GM21576 (cell line): ENCODE results near the gene SMYD3.
"Not testable (repeated sequence)": the region's sequence is repeated elsewhere in the genome, so short reads cannot be mapped to it uniquely, and the experiment has no call there.

Experiments
- ATAC-seq: cut with Tn5 transposase; IDR thresholded peaks from one replicate; pipeline ENCODE4 v1.9.1; 2021; ENCODE audit warnings: mild to moderate bottlenecking, moderate library complexity; ENCODE audit not compliant: unreplicated experiment

The SMYD3 gene

DNA sequence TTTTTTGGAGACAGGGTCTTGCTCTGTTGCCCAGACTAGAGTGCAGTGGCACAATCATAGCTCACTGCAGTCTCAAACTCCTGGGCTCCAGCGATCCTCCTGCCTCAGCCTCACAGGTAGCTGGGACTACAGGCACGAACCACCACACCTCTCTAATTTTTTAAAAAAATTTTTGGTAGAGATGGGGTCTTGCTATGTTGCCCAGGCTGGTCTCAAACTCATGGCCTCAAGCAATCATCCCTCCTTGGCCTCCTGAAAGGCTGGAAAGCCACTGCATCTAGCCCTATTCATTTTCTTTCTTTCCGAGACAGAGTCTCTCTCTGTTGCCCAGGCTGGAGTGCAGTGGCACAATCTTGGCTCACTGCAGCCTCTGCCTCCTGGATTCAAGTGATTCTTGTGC lies 793.1 kb downstream of the SMYD3 start:
- ATAC-seq = not testable (repeated sequence)

DNA sequence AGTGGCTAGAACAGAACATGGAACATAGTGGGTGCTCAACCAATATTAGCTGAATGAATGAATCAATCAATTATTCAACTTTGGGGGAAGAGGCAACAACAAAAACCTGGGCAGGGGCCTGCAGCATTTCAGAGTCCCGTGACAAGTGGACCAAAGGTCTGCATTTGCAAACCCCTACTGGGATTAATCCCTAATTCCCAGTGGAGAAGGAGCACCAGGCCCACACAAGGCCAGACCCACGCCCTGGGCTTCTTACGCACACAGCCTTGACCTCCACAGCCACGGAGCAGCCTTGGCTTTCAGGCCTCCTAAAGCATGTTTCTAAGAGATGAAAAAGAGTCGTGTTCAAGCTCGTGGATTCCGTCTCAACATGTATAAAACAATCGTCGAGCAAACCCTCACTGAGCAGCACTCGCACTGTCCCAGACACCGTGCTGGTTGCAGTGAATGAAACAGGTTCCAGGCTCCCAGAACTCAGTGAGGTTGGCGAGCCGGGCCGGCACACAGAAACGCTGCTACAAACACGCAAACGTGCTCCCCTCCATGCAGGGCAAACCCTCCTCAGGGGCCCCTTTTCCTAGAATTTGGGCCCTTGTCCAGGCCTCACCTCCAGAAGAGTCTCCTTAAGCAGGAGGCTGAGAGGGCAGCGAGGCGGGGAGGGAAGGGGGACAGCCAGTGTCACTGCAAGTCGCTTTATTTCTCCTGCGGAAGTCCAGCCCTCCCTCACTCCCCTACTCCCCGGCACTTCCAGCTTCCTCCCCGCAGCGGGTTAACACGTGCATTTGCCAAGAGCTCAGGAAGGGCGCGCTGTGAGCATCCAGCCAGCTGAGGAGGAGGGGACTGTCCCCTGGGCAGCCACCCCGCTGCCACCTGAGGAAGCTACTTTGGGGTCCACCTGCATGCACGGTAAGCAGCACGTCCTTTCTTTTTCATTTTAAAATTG lies 795.8 kb downstream of the SMYD3 start:
- no peak for ATAC-seq

DNA sequence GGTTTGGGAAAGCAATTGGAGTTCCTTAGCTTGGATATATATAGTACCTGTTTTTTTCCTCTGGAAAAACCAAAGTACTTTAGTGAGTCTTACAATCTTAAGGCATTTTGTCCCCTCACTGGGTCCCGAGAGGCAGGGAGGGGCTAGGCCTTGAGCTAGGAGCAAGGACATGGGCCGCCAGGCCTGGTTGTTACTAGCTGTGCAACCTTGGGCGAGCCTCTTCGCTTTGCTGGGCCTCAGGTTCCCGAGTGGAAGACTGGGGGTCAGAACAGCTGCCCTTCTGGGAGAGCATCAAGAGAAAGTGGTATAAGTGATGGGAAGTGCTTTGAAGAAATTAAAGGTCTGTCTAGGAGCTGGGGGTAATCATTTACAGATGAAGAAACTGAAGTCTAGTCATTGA lies 799.1 kb downstream of the SMYD3 start:
- ATAC-seq = no peak

DNA sequence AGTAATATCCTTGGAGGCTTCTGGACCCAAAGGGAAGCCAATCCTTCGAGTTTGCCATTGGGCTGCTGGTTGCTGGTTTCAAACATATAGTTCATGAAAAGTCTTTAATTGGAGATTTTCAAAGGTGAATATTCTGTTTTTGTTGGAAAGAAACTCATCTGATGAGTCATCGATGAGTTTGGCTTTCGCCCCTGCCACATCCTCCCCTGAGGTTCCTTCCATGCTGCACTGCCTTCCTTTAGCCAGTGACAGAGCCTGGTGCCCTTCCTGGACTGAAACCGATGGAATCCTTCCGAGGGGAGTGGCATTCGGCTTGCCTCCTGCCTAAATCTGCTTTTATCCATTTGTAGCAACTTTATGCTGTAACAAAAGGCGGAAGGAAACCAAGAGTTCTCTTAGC lies 802.3 kb downstream of the SMYD3 start:
- ATAC-seq = no peak

DNA sequence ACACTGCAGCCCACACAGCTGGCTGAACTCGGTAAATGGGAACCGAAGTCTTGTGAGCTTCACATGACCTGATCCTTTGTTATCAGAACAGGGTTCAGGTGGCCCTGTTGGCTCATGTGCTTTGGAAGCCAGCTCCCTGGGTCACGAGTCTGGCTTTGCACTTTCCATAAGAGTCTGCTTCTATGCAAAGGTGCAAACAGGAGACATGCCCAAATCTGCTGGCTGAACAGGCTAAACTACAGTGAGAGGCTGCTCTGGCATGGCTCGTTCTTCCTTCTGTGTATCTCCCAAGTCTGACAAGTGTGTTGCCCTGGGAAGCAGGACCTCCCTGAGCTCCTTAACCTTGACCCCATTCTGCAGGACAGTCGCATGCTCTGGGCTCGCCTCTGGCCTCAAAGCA lies 802.7 kb downstream of the SMYD3 start:
- ATAC-seq = no peak

DNA sequence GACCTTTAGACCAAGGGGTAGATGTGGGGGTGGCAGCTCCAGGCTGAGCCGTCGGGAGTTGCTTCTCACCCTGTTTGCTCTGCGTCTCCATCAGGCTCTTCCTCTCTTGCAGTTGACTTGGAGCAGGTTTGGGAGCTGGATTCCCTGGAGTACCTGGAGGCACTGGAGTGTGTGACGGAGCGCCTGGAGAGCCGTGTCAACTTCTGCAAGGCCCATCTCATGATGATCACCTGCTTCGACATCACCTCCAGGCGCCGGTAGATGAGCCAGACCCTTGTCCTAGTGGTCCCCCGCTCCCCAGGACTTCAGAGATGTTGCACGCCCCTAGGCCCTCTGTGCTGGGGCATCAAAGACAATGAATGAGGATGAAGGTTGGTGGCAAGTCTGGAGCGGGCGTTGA lies 804.7 kb downstream of the SMYD3 start:
- no peak for ATAC-seq

DNA sequence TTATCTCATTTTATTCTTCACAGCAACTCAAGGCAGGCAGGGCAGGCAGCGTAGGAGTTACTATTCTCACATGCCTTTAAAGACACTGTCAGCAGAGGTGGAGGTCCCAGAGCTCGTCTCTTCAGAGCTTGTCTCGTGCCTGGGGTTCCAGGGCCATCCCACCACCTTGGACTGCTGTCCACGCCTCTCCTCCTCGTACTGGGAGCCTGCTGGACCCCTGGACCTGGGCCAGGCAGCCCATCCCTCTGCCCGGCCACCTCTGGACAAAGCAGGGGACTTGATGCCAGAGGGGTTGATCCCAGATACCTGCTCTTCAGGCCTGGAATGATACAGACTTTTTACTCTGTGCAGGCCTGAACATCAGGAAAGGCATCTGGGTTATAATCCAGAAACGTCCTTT lies 805.4 kb downstream of the SMYD3 start:
- ATAC-seq = no peak

DNA sequence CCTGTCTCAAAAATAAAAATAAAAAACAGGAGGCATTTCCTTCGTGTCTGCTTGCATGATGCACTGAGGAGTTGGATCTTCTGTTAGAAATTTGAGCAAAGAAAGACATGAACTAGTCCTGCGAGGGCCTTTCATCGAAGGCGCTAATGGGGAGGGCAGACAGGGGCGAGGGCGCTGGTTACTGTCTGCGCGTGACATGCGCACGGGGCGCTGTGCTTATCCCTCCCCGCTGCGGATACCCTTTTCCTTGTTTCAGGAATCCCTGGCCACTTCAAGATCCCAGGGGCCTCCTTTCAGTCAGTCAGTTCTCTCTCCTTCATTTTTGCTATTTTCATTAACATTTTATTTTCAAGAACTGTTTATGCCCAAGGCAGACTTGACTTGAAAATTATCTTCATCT lies 806.4 kb downstream of the SMYD3 start:
- no peak for ATAC-seq
